DMS 273 (cell line): ENCODE data around the gene PPARD.
A peak's percentile ranks its signal among the peaks of the same experiment; 100 is the strongest.

ENCODE experiments used
- DNase-seq: peaks from one replicate; lab custom pipeline; 2025; ENCODE audit not compliant: unreplicated experiment; lab: John Stamatoyannopoulos, UW

PPARD gene

GRCh38 chr6:35354361-35355135 lies 12.2 kb downstream of the PPARD start:
- no peak for DNase-seq

- no peak for DNase-seq
These were observed 14.0 kb downstream of the PPARD start for GRCh38 chr6:35356391-35356790.

DNA sequence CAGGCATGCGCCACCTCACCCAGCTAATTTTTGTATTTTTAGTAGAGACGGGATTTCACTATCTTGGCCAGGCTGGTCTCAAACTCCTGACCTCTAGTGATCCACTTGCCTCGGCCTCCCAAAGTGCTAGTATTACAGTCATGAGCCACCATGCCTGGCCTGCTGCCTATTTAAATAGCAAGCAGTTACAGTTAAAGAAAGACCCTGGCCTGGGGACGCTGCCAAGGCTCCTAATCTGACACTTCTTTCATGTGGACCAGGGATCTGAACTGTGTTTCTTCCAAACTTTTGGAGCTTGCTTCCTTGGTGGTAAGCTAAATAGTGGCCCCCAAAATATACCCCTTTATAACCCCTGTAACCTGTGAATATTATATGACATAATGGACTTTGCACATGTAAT lies 15.3 kb downstream of the PPARD start:
- DNase-seq, result no peak

DNA sequence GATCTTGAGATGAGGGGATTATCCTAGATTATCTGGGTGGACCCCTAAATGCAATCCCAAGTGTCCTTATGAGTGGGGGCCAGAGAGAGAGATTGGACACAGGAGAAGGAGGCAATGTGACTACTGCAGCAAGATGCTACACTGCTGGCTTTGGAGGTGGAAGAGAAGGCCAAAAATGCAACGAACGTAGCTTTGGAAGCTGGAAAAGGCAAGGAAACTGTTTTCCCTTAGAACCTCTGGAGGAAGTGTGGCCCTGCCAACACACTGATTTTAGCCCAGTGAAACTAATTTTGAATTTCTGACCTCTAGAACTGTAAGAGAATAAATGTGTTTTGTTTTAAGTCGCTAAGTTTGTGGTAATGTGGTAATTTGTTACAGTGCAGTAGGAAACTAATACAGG lies 15.7 kb downstream of the PPARD start:
- no peak for DNase-seq

DNA sequence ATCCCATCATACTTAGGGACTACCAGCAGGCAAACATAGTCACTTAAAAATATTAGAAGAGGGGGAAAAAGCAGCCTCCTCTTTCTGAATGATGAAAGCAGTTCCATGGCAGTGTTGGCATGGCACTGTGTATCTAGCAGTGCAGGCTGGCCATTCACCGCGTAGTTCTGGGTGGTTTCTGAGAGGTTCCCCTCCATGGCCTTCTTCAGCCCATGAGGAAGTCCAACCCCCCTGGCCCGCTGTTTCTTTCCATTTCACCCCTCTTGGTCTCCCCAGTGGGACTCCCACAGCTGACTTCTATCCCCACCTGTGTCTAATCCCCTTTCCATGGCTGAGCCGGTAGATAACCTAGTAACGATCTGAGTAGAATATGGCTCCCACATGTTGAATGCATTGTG lies 17.0 kb downstream of the PPARD start:
- DNase-seq, result no peak

GRCh38 chr6:35359744-35360348 lies 17.5 kb downstream of the PPARD start:
- DNase-seq, result peak; percentile 57

DNA sequence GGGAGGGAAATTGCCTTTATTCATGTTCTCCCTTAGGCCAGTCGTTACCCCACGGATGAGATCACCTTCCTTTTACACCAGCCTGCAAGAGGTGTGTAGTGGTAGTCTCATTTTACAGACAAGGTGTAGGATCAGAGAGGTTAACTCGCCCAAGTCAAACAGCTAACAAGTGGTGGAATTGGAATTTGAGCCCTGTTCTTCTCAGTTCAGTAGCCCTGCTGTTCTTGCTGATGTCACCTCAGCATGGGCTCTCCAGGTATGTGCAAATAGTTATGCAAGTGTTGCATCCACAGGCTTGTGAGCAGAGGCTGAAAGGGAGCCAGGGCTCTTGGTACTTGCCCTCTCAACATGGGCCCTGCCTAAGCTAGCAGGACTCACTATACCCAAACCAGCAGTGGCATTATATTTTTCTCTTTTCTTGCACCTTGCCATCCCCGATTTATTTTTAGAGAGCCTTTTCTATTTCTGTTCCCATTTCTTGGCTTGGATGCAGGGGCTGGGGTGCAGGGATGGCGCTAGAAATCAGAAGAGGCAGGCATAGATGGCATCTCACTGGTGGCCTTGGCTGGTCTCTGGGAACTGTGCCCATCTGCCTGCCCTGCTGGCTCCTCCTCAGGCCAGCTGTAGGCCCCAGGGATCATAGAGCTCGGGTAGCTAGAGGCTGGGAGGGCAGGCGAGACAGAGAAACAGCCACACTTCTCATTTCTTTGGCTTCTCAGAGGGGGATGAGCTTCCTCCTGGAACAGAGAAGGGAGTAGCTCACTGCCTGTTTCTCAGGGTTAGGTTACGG lies 18.2 kb downstream of the PPARD start:
- DNase-seq, result peak; percentile 83

DNA sequence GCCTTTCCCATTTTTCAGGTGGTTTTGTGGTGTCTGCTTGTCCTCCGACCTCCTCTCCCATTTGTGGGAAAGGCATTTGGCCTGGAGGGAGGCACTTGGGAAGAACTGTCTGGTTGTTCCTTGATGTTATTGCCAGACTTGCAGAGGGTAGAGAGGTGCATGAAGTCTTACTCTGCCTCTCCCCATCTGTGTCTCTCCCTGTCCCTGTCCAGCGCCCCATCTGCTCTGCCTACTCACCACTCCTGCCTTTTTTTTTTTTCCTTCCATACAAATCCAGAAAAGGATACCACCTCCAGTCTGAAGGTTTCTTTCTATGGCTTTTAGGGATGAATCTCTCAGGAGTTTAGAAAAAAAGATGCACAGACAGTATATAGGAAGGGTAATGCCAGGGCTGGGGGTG lies 19.8 kb downstream of the PPARD start:
- DNase-seq, result peak; percentile 45

GRCh38 chr6:35363293-35363750 lies 21.0 kb downstream of the PPARD start:
- DNase-seq, result peak; percentile 40

- DNase-seq, result no peak
These were observed 23.3 kb downstream of the PPARD start for GRCh38 chr6:35365594-35366203.

- no peak for DNase-seq
These were observed 23.8 kb downstream of the PPARD start for GRCh38 chr6:35366204-35366596.

GRCh38 chr6:35367646-35368037 lies 25.3 kb downstream of the PPARD start:
- no peak for DNase-seq

GRCh38 chr6:35368038-35368887 lies 25.9 kb downstream of the PPARD start:
- no peak for DNase-seq

- no peak for DNase-seq
These were observed 27.9 kb downstream of the PPARD start for GRCh38 chr6:35370124-35370741.

- DNase-seq, result no peak
These were observed 28.6 kb downstream of the PPARD start for GRCh38 chr6:35370785-35371493.

DNA sequence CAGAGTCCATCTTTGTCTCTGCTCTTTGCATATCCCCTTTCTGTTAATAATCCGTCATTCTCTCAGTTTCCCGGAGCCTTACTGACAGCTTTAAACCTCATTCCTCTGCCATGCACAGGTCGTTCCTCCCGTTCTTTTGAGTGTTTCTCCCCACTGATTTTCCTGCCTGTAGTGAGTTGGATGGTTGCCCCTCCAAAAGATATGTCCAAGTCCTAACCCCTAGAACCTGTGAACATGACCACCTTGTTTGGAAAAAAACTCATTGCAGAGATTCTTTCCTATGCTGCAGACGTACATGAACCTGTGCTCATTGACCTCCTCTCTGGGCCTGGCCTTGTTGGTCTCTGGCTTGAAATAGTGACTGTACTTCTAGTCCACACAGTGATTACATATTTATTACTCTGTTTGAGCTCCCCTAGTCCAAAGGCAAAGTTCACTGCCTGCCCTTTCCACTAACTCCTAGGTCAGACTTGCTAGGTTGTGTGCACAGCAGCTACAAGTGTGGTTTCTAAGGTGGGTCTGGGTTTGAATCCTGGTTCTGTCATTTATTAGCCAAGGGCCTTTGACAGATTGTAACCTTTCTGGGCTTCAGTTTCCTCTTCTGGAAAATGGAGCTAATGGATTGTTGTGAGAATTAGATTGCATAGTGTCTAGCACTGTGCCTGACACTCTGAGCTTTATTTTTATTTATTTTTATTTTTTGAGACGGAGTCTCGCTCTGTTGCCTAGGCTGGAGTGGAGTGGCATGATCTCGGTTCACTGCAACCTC lies 29.3 kb downstream of the PPARD start:
- no peak for DNase-seq

GRCh38 chr6:35372633-35373032 lies 30.3 kb downstream of the PPARD start:
- DNase-seq, result no peak

DNA sequence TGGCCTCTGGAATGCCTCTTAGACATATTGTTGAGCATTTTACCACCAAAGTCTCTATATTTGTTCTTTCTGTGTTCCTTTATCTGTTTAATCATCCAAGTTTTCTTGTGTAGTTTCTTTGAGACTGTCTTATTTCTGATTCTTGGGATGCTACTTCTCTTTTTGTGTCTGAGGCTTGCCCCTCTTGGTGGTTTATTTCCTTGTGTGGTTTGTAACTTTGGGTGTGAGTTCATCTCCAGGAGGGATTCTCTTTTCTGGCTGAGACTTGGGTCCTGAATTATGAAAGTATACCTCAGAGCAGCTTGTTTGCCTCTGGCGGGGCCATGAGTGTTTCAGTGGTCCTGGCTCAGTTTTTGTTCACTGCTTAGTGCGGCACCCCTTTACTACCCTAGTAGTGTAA lies 33.9 kb downstream of the PPARD start:
- DNase-seq, result no peak

DNA sequence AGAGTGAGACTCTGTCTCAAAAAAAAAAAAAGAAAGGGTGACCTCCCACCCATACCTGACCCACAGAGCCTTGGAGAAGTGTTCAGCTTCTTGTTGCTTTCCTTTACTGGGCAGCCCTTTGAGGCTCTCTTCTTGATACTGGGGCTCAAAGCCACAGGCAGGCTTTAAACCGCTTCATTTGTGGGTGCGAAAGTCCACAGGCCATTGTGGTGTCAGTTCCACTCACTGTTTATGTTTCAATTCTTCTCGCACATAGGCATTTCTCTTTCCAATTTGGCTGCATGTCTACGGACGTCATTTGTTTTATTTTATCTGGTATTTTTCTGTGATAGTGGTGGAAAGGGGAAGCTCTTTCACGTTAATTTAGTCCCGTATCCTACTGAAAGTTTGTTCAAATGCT lies 34.6 kb downstream of the PPARD start:
- DNase-seq, result no peak
